NCI-H526 (cell line): ENCODE measurements around the gene SERPINB8.
"Not testable (repeated sequence)": the region's sequence is repeated elsewhere in the genome, so short reads cannot be mapped to it uniquely, and the experiment has no call there.

Experiments
- DNase-seq, 2 experiments: peaks; one replicate each; lab custom pipeline; 2025; lab: John Stamatoyannopoulos, UW

Gene SERPINB8

GRCh38 chr18:63969942-63970808, at the start of gene SERPINB8:
Gene SERPINB8, plus strand, starts transcription at chr18:63970081. Its CDS starts 8,228 bp downstream, at chr18:63978309.
- peak; percentile 11 to 67 for DNase-seq

- DNase-seq: no peak
Observed at GRCh38 chr18:63922049-63922448, 47.8 kb upstream of the SERPINB8 start.

- no peak for DNase-seq
Observed at GRCh38 chr18:63924551-63924950, 45.3 kb upstream of the SERPINB8 start.

GRCh38 chr18:63928331-63928730, 41.5 kb upstream of the SERPINB8 start:
- DNase-seq: no peak

GRCh38 chr18:63929369-63929768, 40.5 kb upstream of the SERPINB8 start:
- not testable (repeated sequence) for DNase-seq

- no peak for DNase-seq
Observed at GRCh38 chr18:63930773-63931354, 39.0 kb upstream of the SERPINB8 start.

- peak; percentile 29 to 76 for DNase-seq
Observed at GRCh38 chr18:63936156-63936931, 33.5 kb upstream of the SERPINB8 start.

- DNase-seq: no peak
Observed at GRCh38 chr18:63936932-63937393, 32.9 kb upstream of the SERPINB8 start.

GRCh38 chr18:63940008-63940407, 29.9 kb upstream of the SERPINB8 start:
- no peak for DNase-seq

GRCh38 chr18:63940543-63941050, 29.3 kb upstream of the SERPINB8 start:
- DNase-seq: not testable (repeated sequence)

GRCh38 chr18:63947051-63947790, 22.7 kb upstream of the SERPINB8 start:
- no peak for DNase-seq

GRCh38 chr18:63949068-63949737, 20.7 kb upstream of the SERPINB8 start, which contains the start of gene HMSD:
Gene HMSD, plus strand, starts transcription at chr18:63949301. Its CDS starts 4,155 bp downstream, at chr18:63953456.
- peak in 1 of 2 experiments; percentile 5 for DNase-seq

- no peak for DNase-seq
Observed at GRCh38 chr18:63951302-63951705, 18.6 kb upstream of the SERPINB8 start.

GRCh38 chr18:63953811-63954210, 16.1 kb upstream of the SERPINB8 start:
- no peak for DNase-seq

GRCh38 chr18:63956755-63957154, 13.1 kb upstream of the SERPINB8 start:
- DNase-seq: no peak

- DNase-seq: no peak
Observed at GRCh38 chr18:63960891-63961290, 9.0 kb upstream of the SERPINB8 start.

GRCh38 chr18:63961435-63961980, 8.4 kb upstream of the SERPINB8 start:
- DNase-seq: no peak

GRCh38 chr18:63962137-63962536, 7.7 kb upstream of the SERPINB8 start:
- no peak for DNase-seq

GRCh38 chr18:63963615-63964256, 6.1 kb upstream of the SERPINB8 start:
- DNase-seq: peak in 1 of 2 experiments; percentile 30

- no peak for DNase-seq
Observed at GRCh38 chr18:63964908-63965307, 5.0 kb upstream of the SERPINB8 start.
